Measurements from ENCODE around the gene SMIM10.
"Not testable (repeated sequence)": the region's sequence is repeated elsewhere in the genome, so short reads cannot be mapped to it uniquely, and the experiment has no call there.

Gene SMIM10

GRCh38 chrX:134960366-134960765 is 30.4 kb upstream of the SMIM10 start:
- not testable (repeated sequence) for H3K9ac ChIP-seq (ENCODE audit: low read length); H3K27me3 ChIP-seq (ENCODE audit: insufficient read depth, low read length, poor library complexity); H2AK5ac ChIP-seq (ENCODE audit: low read length); H3K23ac ChIP-seq (ENCODE audit: low read length); H2BK5ac ChIP-seq (ENCODE audit: low read length); DNase-seq; H3K27ac ChIP-seq (ENCODE audit: low read depth, low read length); H4K5ac ChIP-seq (ENCODE audit: low read length); H3K4ac ChIP-seq (ENCODE audit: low read depth, low read length); H4K8ac ChIP-seq (ENCODE audit: low read depth, low read length); H3K4me1 ChIP-seq (ENCODE audit: control insufficient read depth, low read depth, low read length); H3K36me3 ChIP-seq (ENCODE audit: control insufficient read depth, insufficient read depth, low read length); H3K79me1 ChIP-seq (ENCODE audit: low read length); H3K56ac ChIP-seq (ENCODE audit: low read length); H3K18ac ChIP-seq (ENCODE audit: low read length); H3K4me3 ChIP-seq (ENCODE audit: low read length); H3K4me2 ChIP-seq (ENCODE audit: low read length); H2BK15ac ChIP-seq (replicated peaks; ENCODE audit: low read depth); H3K79me2 ChIP-seq (ENCODE audit: control insufficient read depth, insufficient read depth, low read length); H2BK120ac ChIP-seq (ENCODE audit: low read depth, low read length)
- no CpG with 5 or more reads among the region's 26 CpGs for WGBS (ENCODE audit: extremely low coverage, insufficient coverage, low lambda C conversion rate)

- H3K18ac ChIP-seq (ENCODE audit: low read length): no peak overlapping the region
- no peak overlapping the region for H4K5ac ChIP-seq (ENCODE audit: low read length)
- no peak overlapping the region for H3K27ac ChIP-seq (ENCODE audit: low read depth, low read length)
- no peak overlapping the region for H3K23ac ChIP-seq (ENCODE audit: low read length)
- no peaks in the 10 kb centered on the region for H3K4me1 ChIP-seq (ENCODE audit: control insufficient read depth, low read depth, low read length)
- no peak overlapping the region for H2BK15ac ChIP-seq (replicated peaks; ENCODE audit: low read depth)
- H3K79me1 ChIP-seq (ENCODE audit: low read length): no peaks in the 10 kb centered on the region
- no peaks in the 10 kb centered on the region for H3K27me3 ChIP-seq (ENCODE audit: insufficient read depth, low read length, poor library complexity)
- no peak overlapping the region for H3K9ac ChIP-seq (ENCODE audit: low read length)
- H4K8ac ChIP-seq (ENCODE audit: low read depth, low read length): no peak overlapping the region
- H3K79me2 ChIP-seq (ENCODE audit: control insufficient read depth, insufficient read depth, low read length): no peaks in the 10 kb centered on the region
- no peak overlapping the region for H2AK5ac ChIP-seq (ENCODE audit: low read length)
- no peak overlapping the region for H3K4me2 ChIP-seq (ENCODE audit: low read length)
- no peak overlapping the region for H3K56ac ChIP-seq (ENCODE audit: low read length)
- DNase-seq: no peak
- no peaks in the 10 kb centered on the region for H3K36me3 ChIP-seq (ENCODE audit: control insufficient read depth, insufficient read depth, low read length)
- no CpG with 5 or more reads among the region's 2 CpGs for WGBS (ENCODE audit: extremely low coverage, insufficient coverage, low lambda C conversion rate)
- H3K4me3 ChIP-seq (ENCODE audit: low read length): no peak overlapping the region
- H2BK120ac ChIP-seq (ENCODE audit: low read depth, low read length): no peak overlapping the region
- no peak overlapping the region for H3K4ac ChIP-seq (ENCODE audit: low read depth, low read length)
- no peak overlapping the region for H2BK5ac ChIP-seq (ENCODE audit: low read length)
These were observed 27.8 kb upstream of the SMIM10 start for GRCh38 chrX:134963041-134963440.

- H3K4me3 ChIP-seq (ENCODE audit: low read length): no peak overlapping the region
- H2BK15ac ChIP-seq (replicated peaks; ENCODE audit: low read depth): no peak overlapping the region
- no peaks in the 10 kb centered on the region for H3K79me2 ChIP-seq (ENCODE audit: control insufficient read depth, insufficient read depth, low read length)
- no peak overlapping the region for H2BK120ac ChIP-seq (ENCODE audit: low read depth, low read length)
- H3K23ac ChIP-seq (ENCODE audit: low read length): no peak overlapping the region
- H3K56ac ChIP-seq (ENCODE audit: low read length): no peak overlapping the region
- DNase-seq: no peak
- H4K8ac ChIP-seq (ENCODE audit: low read depth, low read length): no peak overlapping the region
- H3K9ac ChIP-seq (ENCODE audit: low read length): no peak overlapping the region
- no peaks in the 10 kb centered on the region for H3K27me3 ChIP-seq (ENCODE audit: insufficient read depth, low read length, poor library complexity)
- no peak overlapping the region for H3K4me2 ChIP-seq (ENCODE audit: low read length)
- no peak overlapping the region for H3K27ac ChIP-seq (ENCODE audit: low read depth, low read length)
- no peak overlapping the region for H2BK5ac ChIP-seq (ENCODE audit: low read length)
- no peak overlapping the region for H4K5ac ChIP-seq (ENCODE audit: low read length)
- no CpG with 5 or more reads among the region's 1 CpG for WGBS (ENCODE audit: extremely low coverage, insufficient coverage, low lambda C conversion rate)
- H3K18ac ChIP-seq (ENCODE audit: low read length): no peak overlapping the region
- H2AK5ac ChIP-seq (ENCODE audit: low read length): no peak overlapping the region
- H3K4ac ChIP-seq (ENCODE audit: low read depth, low read length): no peak overlapping the region
- H3K36me3 ChIP-seq (ENCODE audit: control insufficient read depth, insufficient read depth, low read length): no peaks in the 10 kb centered on the region
- no peaks in the 10 kb centered on the region for H3K4me1 ChIP-seq (ENCODE audit: control insufficient read depth, low read depth, low read length)
- H3K79me1 ChIP-seq (ENCODE audit: low read length): no peaks in the 10 kb centered on the region
These were observed 21.1 kb upstream of the SMIM10 start for GRCh38 chrX:134969726-134970125.

DNA sequence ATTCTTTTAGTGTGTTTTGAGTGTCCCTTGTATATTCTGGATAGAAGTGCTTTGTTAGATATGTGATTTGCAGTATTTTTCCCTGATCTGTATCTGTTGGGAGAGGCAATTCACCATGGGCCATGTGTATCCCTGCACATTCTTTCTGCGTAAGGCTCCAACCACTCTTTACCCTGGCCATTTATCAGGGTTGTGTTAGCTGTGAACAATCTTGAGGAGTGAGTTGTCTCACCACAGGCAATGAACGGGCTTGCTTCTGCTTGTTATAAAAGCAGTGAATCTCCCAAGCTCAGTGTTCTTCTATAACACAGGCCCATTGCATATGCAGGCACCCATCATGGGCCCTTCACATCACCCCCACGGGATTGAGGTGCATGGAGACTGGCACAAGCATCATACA is 18.9 kb upstream of the SMIM10 start:
- Histone ChIP-seq H3K4me1 (ENCODE audit: control insufficient read depth, low read depth, low read length) (no peaks in the 10 kb centered on the region), H2BK120ac (ENCODE audit: low read depth, low read length) (no peak overlapping the region), H3K79me1 (ENCODE audit: low read length) (no peaks in the 10 kb centered on the region), H3K27me3 (ENCODE audit: insufficient read depth, low read length, poor library complexity) (no peaks in the 10 kb centered on the region), H2AK5ac (ENCODE audit: low read length) (no peak overlapping the region), H3K4me3 (ENCODE audit: low read length) (no peak overlapping the region), H3K27ac (ENCODE audit: low read depth, low read length) (no peak overlapping the region), H4K8ac (ENCODE audit: low read depth, low read length) (no peak overlapping the region), H3K4ac (ENCODE audit: low read depth, low read length) (no peak overlapping the region), H4K5ac (ENCODE audit: low read length) (no peak overlapping the region), H3K18ac (ENCODE audit: low read length) (no peak overlapping the region), H3K56ac (ENCODE audit: low read length) (no peak overlapping the region), H3K4me2 (ENCODE audit: low read length) (no peak overlapping the region), H3K36me3 (ENCODE audit: control insufficient read depth, insufficient read depth, low read length) (no peaks in the 10 kb centered on the region), H2BK15ac (replicated peaks; ENCODE audit: low read depth) (no peak overlapping the region), H3K23ac (ENCODE audit: low read length) (no peak overlapping the region), H3K79me2 (ENCODE audit: control insufficient read depth, insufficient read depth, low read length) (no peaks in the 10 kb centered on the region), H3K9ac (ENCODE audit: low read length) (no peak overlapping the region), H2BK5ac (ENCODE audit: low read length) (no peak overlapping the region)
- WGBS (ENCODE audit: extremely low coverage, insufficient coverage, low lambda C conversion rate): no CpG with 5 or more reads among the region's 3 CpGs
- no peak for DNase-seq

- no peaks in the 10 kb centered on the region for H3K79me1 ChIP-seq (ENCODE audit: low read length)
- H3K4me3 ChIP-seq (ENCODE audit: low read length): no peak overlapping the region
- H2AK5ac ChIP-seq (ENCODE audit: low read length): no peak overlapping the region
- H2BK120ac ChIP-seq (ENCODE audit: low read depth, low read length): no peak overlapping the region
- H3K4me2 ChIP-seq (ENCODE audit: low read length): no peak overlapping the region
- H3K27me3 ChIP-seq (ENCODE audit: insufficient read depth, low read length, poor library complexity): no peaks in the 10 kb centered on the region
- H2BK15ac ChIP-seq (replicated peaks; ENCODE audit: low read depth): no peak overlapping the region
- no peaks in the 10 kb centered on the region for H3K4me1 ChIP-seq (ENCODE audit: control insufficient read depth, low read depth, low read length)
- H3K4ac ChIP-seq (ENCODE audit: low read depth, low read length): no peak overlapping the region
- no peak overlapping the region for H3K18ac ChIP-seq (ENCODE audit: low read length)
- no peaks in the 10 kb centered on the region for H3K79me2 ChIP-seq (ENCODE audit: control insufficient read depth, insufficient read depth, low read length)
- H3K23ac ChIP-seq (ENCODE audit: low read length): no peak overlapping the region
- no peak overlapping the region for H2BK5ac ChIP-seq (ENCODE audit: low read length)
- WGBS (ENCODE audit: extremely low coverage, insufficient coverage, low lambda C conversion rate): no CpG with 5 or more reads among the region's 1 CpG
- H3K36me3 ChIP-seq (ENCODE audit: control insufficient read depth, insufficient read depth, low read length): no peaks in the 10 kb centered on the region
- H3K9ac ChIP-seq (ENCODE audit: low read length): no peak overlapping the region
- H4K5ac ChIP-seq (ENCODE audit: low read length): no peak overlapping the region
- no peak overlapping the region for H3K27ac ChIP-seq (ENCODE audit: low read depth, low read length)
- H3K56ac ChIP-seq (ENCODE audit: low read length): no peak overlapping the region
- DNase-seq: no peak
- no peak overlapping the region for H4K8ac ChIP-seq (ENCODE audit: low read depth, low read length)
These were observed 15.3 kb upstream of the SMIM10 start for GRCh38 chrX:134975516-134975915.

- no peak overlapping the region for H3K56ac ChIP-seq (ENCODE audit: low read length)
- no peaks in the 10 kb centered on the region for H3K4me1 ChIP-seq (ENCODE audit: control insufficient read depth, low read depth, low read length)
- no peak overlapping the region for H3K4me3 ChIP-seq (ENCODE audit: low read length)
- no peak overlapping the region for H3K18ac ChIP-seq (ENCODE audit: low read length)
- H3K4me2 ChIP-seq (ENCODE audit: low read length): no peak overlapping the region
- no peak overlapping the region for H2BK15ac ChIP-seq (replicated peaks; ENCODE audit: low read depth)
- no peak overlapping the region for H2BK5ac ChIP-seq (ENCODE audit: low read length)
- no peak overlapping the region for H3K27ac ChIP-seq (ENCODE audit: low read depth, low read length)
- H2BK120ac ChIP-seq (ENCODE audit: low read depth, low read length): no peak overlapping the region
- no peak overlapping the region for H2AK5ac ChIP-seq (ENCODE audit: low read length)
- no peaks in the 10 kb centered on the region for H3K79me2 ChIP-seq (ENCODE audit: control insufficient read depth, insufficient read depth, low read length)
- no peaks in the 10 kb centered on the region for H3K27me3 ChIP-seq (ENCODE audit: insufficient read depth, low read length, poor library complexity)
- H3K23ac ChIP-seq (ENCODE audit: low read length): no peak overlapping the region
- DNase-seq: no peak
- WGBS (ENCODE audit: extremely low coverage, insufficient coverage, low lambda C conversion rate): no CpG with 5 or more reads among the region's 3 CpGs
- H3K79me1 ChIP-seq (ENCODE audit: low read length): no peaks in the 10 kb centered on the region
- no peak overlapping the region for H4K8ac ChIP-seq (ENCODE audit: low read depth, low read length)
- H3K36me3 ChIP-seq (ENCODE audit: control insufficient read depth, insufficient read depth, low read length): no peaks in the 10 kb centered on the region
- H3K9ac ChIP-seq (ENCODE audit: low read length): no peak overlapping the region
- no peak overlapping the region for H3K4ac ChIP-seq (ENCODE audit: low read depth, low read length)
- H4K5ac ChIP-seq (ENCODE audit: low read length): no peak overlapping the region
These were observed 8.9 kb upstream of the SMIM10 start for GRCh38 chrX:134981910-134982309.

Data from mesendoderm (in vitro differentiated cells).